GM23338 (cell line): ENCODE results near the gene MADCAM1. TPM values are rescaled to one million over a fixed set of nuclear protein-coding genes. Genes with fewer than 3 reads are reported as not detected.

Experiments
- ATAC-seq: fragments of 200-7000 bp; cut with Tn5 transposase; 3 replicates; pipeline ENCODE4 v1.9.1; 2020
- DNase-seq: peaks from one replicate; pipeline ENCODE4 v3.0.0-alpha.2; 2015; ENCODE audit warnings: low spot score
- H2AFZ ChIP-seq: fragments of 200-600 bp; sonication (generic); 2 replicates; pipeline ENCODE4 v1.8.0; 2016; ENCODE audit warnings: antibody characterized with exemption, mild to moderate bottlenecking, moderate library complexity
- H3F3A ChIP-seq: fragments of 200-600 bp; sonication (generic); replicated peaks from 2 replicates; pipeline ENCODE4 v1.8.0; 2017; ENCODE audit warnings: antibody characterized with exemption, mixed run types, low read depth
- H3K27ac ChIP-seq: fragments of 200-600 bp; sonication (generic); 2 replicates; pipeline ENCODE4 v1.6.1; 2016; ENCODE audit warnings: low read depth
- H3K27me3 ChIP-seq: fragments of 200-600 bp; sonication (generic); 2 replicates; pipeline ENCODE4 v1.8.0; 2016; ENCODE audit warnings: mild to moderate bottlenecking, mixed run types, moderate library complexity; ENCODE audit not compliant: insufficient read depth
- H3K36me3 ChIP-seq: fragments of 200-600 bp; sonication (generic); 2 replicates; pipeline ENCODE4 v1.8.0; 2016; ENCODE audit warnings: mild to moderate bottlenecking; ENCODE audit not compliant: insufficient read depth
- H3K4me1 ChIP-seq: fragments of 200-600 bp; sonication (generic); 2 replicates; pipeline ENCODE4 v1.8.0; 2016; ENCODE audit warnings: mild to moderate bottlenecking, moderate library complexity; ENCODE audit not compliant: insufficient read depth
- H3K4me2 ChIP-seq: fragments of 200-600 bp; sonication (generic); 2 replicates; pipeline ENCODE4 v1.7.1; 2017; ENCODE audit warnings: mixed run types
- H3K4me3 ChIP-seq: fragments of 200-600 bp; sonication (generic); 2 replicates; pipeline ENCODE4 v1.6.1; 2016; ENCODE audit warnings: mixed run types
- H3K79me2 ChIP-seq: fragments of 200-600 bp; sonication (generic); replicated peaks from 2 replicates; pipeline ENCODE4 v1.8.0; 2017; ENCODE audit warnings: mild to moderate bottlenecking; ENCODE audit not compliant: insufficient read depth
- H3K9me2 ChIP-seq: fragments of 200-600 bp; sonication (generic); 2 replicates; pipeline ENCODE4 v1.8.0; 2017; ENCODE audit not compliant: insufficient read depth
- H4K20me1 ChIP-seq: fragments of 200-600 bp; sonication (generic); replicated peaks from 2 replicates; pipeline ENCODE4 v1.8.0; 2017; ENCODE audit warnings: mild to moderate bottlenecking; ENCODE audit not compliant: insufficient read depth
- H3K27ac Mint-ChIP-seq: 2 replicates; pipeline ENCODE4 v1.8.0; 2020; ENCODE audit warnings: inconsistent platforms, mild to moderate bottlenecking, moderate library complexity, mixed read lengths
- H3K27me3 Mint-ChIP-seq: 3 replicates; pipeline ENCODE4 v1.8.0; 2022; ENCODE audit warnings: low read depth, mild to moderate bottlenecking, moderate library complexity, mixed read lengths, inconsistent platforms; ENCODE audit not compliant: insufficient read depth, poor library complexity
- H3K36me3 Mint-ChIP-seq: 3 replicates; pipeline ENCODE4 v1.8.0; 2021; ENCODE audit warnings: low read depth, mild to moderate bottlenecking, inconsistent platforms, moderate library complexity, mixed read lengths
- H3K4me1 Mint-ChIP-seq: 3 replicates; pipeline ENCODE4 v1.8.0; 2020; ENCODE audit warnings: mild to moderate bottlenecking, inconsistent platforms, mixed read lengths
- H3K4me3 Mint-ChIP-seq: 3 replicates; pipeline ENCODE4 v1.8.0; 2021; ENCODE audit warnings: moderate library complexity, mild to moderate bottlenecking, inconsistent platforms, mixed read lengths
- H3K9me3 Mint-ChIP-seq: 3 replicates; pipeline ENCODE4 v1.8.0; 2020; ENCODE audit warnings: moderate library complexity, mild to moderate bottlenecking, inconsistent platforms, mixed read lengths
- CREB1 ChIP-seq: fragments of 250-450 bp; sonication (Bioruptor Pico); IDR thresholded peaks from 2 replicates; pipeline ENCODE4 v1.5.0; 2020; ENCODE audit warnings: low read depth, mild to moderate bottlenecking, moderate library complexity
- CTCF ChIP-seq, 2 experiments: fragments of 200-600 bp in 1 of 2; sonication (generic) in 1 of 2; conservative IDR thresholded peaks; 2 replicates each; pipeline versions ENCODE4 v1.5.1 to v1.6.1; 2016 to 2017; ENCODE audit warnings: antibody characterized with exemption in 2 of 2, low read depth in 2 of 2, mild to moderate bottlenecking in 2 of 2, moderate library complexity in 1 of 2
- EZH2phosphoT487 ChIP-seq: fragments of 200-600 bp; sonication (generic); IDR thresholded peaks from one replicate; pipeline ENCODE4 v1.8.1; 2018; ENCODE audit warnings: antibody characterized with exemption; ENCODE audit not compliant: unreplicated experiment
- JUNB ChIP-seq: IDR thresholded peaks from one replicate; pipeline ENCODE4 v1.6.1; 2016; ENCODE audit warnings: antibody characterized with exemption; ENCODE audit not compliant: unreplicated experiment
- NANOG ChIP-seq: IDR thresholded peaks from 2 replicates; pipeline ENCODE4 v1.6.1; 2016; ENCODE audit warnings: antibody characterized with exemption, borderline replicate concordance
- POLR2AphosphoS5 ChIP-seq: IDR thresholded peaks from 2 replicates; pipeline ENCODE4 v1.6.1; 2016; ENCODE audit warnings: antibody characterized with exemption, low read depth
- STAT1 ChIP-seq: IDR thresholded peaks from one replicate; pipeline ENCODE4 v1.6.1; 2016; ENCODE audit warnings: antibody characterized with exemption; ENCODE audit not compliant: unreplicated experiment
- ZNF114 ChIP-seq: fragments of 250-450 bp; sonication (Bioruptor Pico); IDR thresholded peaks from 2 replicates; pipeline ENCODE4 v1.5.0; 2020; ENCODE audit warnings: mild to moderate bottlenecking, moderate library complexity
- polyA plus RNA-seq: library from polyadenylated mRNA; unstranded; fragments of >200 nt; fragmentation: Nextera tagmentation; extraction: Ambion mirVana; gene quantifications from 2 replicates; pipeline ENCODE4 v1.2.1, GENCODE V29; 2016
- total RNA-seq: library from RNA; depleted of rRNA; stranded (reverse); fragments of >200 nt; shearing (Covaris generic); gene quantifications from 2 replicates; pipeline ENCODE4 v1.2.3, GENCODE V29; 2014
- TF ChIP-seq, protein P1 (sequence below): IDR thresholded peaks from one replicate; pipeline ENCODE4 v1.6.1; 2018; ENCODE audit warnings: antibody characterized with exemption; ENCODE audit not compliant: unreplicated experiment
- TF ChIP-seq, protein P2 (sequence below): IDR thresholded peaks from 2 replicates; pipeline ENCODE4 v1.6.1; 2016; ENCODE audit warnings: antibody characterized with exemption

MADCAM1 gene
- total and polyA plus RNA-seq, 2 experiments from 2014 or later = 2.1 to 2.5 TPM

DNA sequence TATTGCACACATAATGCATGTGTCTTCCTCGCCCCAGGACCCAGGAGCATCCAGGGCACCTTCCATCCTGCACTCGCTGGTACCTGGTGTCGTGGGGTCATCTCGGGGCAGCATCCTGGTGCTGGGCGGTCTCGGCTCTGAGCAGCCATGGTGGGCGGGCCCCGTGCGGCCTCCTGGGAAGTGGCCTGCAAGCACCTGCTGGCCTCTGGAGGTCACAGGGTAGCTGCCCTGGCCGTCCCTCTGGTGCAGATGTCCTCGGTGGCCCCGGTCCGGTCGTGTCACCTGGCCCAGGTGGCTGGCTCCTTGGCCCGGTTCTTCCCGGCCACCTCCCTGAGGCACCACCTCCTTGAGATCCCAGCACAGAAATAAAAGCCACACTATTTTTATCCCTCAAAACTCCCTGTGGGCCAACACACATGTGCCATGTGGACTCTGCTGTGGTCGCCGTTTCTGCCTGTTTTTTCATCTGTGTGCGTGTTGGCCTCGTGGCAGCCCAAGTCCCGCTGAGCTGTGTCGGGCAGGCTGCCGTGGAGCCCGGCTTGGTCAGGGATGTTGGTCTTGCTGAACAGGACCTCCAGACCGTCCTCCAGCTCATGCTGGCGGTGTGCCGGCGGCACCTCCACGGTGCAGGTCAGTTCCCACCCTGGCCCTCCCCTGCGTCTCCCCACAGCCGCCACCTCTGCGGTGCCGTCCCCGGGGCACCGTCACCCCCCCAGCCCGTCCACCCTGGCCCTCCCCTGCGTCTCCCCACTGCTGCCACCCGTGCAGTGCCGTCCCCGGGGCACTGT lies 42.5 kb downstream of the MADCAM1 start:
- Histone ChIP-seq H4K20me1 (peaks cover 9% of the 10 kb centered on the region), H3K27ac (no peak overlapping the region), H3K4me3 (no peak overlapping the region), H3K27me3 (no peaks in the 10 kb centered on the region), H2AFZ (no peak overlapping the region), H3K4me1 (no peaks in the 10 kb centered on the region), H3K36me3 (no peaks in the 10 kb centered on the region; the same call in 1 of the 2 replicates), H3K4me2 (no peak overlapping the region), H3K9me2 (no peaks in the 10 kb centered on the region), H3F3A (0 out of 2 replicates have a peak, but pooled peaks cover 9% of the 10 kb centered on the region), H3K79me2 (peaks cover 8% of the 10 kb centered on the region)
- Mint-ChIP-seq H3K27ac (no peak overlapping the region), H3K9me3 (no peaks in the 10 kb centered on the region; the same call in 2 of the 3 replicates), H3K36me3 (peaks cover 25% of the 10 kb centered on the region), H3K4me1 (no peaks in the 10 kb centered on the region), H3K4me3 (no peak overlapping the region), H3K27me3 (peaks cover 6% of the 10 kb centered on the region)
- ATAC-seq (no peak), DNase-seq (no peak)
- no peak for TF ChIP-seq JUNB
- TF ChIP-seq, protein P1, sequence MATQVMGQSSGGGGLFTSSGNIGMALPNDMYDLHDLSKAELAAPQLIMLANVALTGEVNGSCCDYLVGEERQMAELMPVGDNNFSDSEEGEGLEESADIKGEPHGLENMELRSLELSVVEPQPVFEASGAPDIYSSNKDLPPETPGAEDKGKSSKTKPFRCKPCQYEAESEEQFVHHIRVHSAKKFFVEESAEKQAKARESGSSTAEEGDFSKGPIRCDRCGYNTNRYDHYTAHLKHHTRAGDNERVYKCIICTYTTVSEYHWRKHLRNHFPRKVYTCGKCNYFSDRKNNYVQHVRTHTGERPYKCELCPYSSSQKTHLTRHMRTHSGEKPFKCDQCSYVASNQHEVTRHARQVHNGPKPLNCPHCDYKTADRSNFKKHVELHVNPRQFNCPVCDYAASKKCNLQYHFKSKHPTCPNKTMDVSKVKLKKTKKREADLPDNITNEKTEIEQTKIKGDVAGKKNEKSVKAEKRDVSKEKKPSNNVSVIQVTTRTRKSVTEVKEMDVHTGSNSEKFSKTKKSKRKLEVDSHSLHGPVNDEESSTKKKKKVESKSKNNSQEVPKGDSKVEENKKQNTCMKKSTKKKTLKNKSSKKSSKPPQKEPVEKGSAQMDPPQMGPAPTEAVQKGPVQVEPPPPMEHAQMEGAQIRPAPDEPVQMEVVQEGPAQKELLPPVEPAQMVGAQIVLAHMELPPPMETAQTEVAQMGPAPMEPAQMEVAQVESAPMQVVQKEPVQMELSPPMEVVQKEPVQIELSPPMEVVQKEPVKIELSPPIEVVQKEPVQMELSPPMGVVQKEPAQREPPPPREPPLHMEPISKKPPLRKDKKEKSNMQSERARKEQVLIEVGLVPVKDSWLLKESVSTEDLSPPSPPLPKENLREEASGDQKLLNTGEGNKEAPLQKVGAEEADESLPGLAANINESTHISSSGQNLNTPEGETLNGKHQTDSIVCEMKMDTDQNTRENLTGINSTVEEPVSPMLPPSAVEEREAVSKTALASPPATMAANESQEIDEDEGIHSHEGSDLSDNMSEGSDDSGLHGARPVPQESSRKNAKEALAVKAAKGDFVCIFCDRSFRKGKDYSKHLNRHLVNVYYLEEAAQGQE = no peak
- TF ChIP-seq CTCF (conservative IDR thresholded peaks at IDR 0.05; ENCODE audit: low read depth in 2 of 2) = no peak
- TF ChIP-seq EZH2phosphoT487 = no peak
- TF ChIP-seq ZNF114 (CRISPR knock-in tag) = no peak
- TF ChIP-seq CREB1 (CRISPR knock-in tag) = no peak
- no peak for TF ChIP-seq NANOG
- TF ChIP-seq POLR2AphosphoS5 = no peak
- TF ChIP-seq, protein P2, sequence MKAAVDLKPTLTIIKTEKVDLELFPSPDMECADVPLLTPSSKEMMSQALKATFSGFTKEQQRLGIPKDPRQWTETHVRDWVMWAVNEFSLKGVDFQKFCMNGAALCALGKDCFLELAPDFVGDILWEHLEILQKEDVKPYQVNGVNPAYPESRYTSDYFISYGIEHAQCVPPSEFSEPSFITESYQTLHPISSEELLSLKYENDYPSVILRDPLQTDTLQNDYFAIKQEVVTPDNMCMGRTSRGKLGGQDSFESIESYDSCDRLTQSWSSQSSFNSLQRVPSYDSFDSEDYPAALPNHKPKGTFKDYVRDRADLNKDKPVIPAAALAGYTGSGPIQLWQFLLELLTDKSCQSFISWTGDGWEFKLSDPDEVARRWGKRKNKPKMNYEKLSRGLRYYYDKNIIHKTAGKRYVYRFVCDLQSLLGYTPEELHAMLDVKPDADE = no peak
- TF ChIP-seq STAT1 = no peak
